Kidney epithelial cell (primary cell): ENCODE measurements around the gene GDF10. TPM values are rescaled to one million over a fixed set of nuclear protein-coding genes. Genes with fewer than 3 reads are reported as not detected.

ENCODE experiments used
- DNase-seq: peaks from one replicate; pipeline ENCODE4 v3.0.0-alpha.2; 2010; ENCODE audit warnings: low read depth
- H3K27me3 ChIP-seq: 2 replicates; pipeline ENCODE4 v1.6.0; 2011; ENCODE audit warnings: low read length; ENCODE audit not compliant: control insufficient read depth, insufficient read depth
- H3K36me3 ChIP-seq: 2 replicates; pipeline ENCODE4 v1.5.1; 2011; ENCODE audit warnings: low read length; ENCODE audit not compliant: control insufficient read depth, insufficient read depth
- H3K4me3 ChIP-seq: 2 replicates; pipeline ENCODE4 v1.5.1; 2011; ENCODE audit warnings: low read depth, mild to moderate bottlenecking, control low read depth, low read length
- CTCF ChIP-seq: IDR thresholded peaks from 2 replicates; pipeline ENCODE4 v1.5.1; 2011; ENCODE audit warnings: mild to moderate bottlenecking, moderate library complexity, low read length, control low read depth, inconsistent platforms; ENCODE audit not compliant: insufficient read depth, poor library complexity, severe bottlenecking
- total RNA-seq: library from RNA; depleted of rRNA; stranded (reverse); fragments of >200 nt; gene quantifications from 2 replicates; pipeline ENCODE4 v1.2.3, GENCODE V29; 2015

GDF10 gene
- total RNA-seq, 1 donor from 2014 or later: not detected

- DNase-seq: no peak
- no peaks in the 10 kb centered on the region for H3K27me3 ChIP-seq
- no peak overlapping the region for H3K4me3 ChIP-seq
- H3K36me3 ChIP-seq: no peaks in the 10 kb centered on the region
- no peak for TF ChIP-seq CTCF
Measured at GRCh38 chr10:47359101-47359500, 59.1 kb downstream of the GDF10 start.

DNA sequence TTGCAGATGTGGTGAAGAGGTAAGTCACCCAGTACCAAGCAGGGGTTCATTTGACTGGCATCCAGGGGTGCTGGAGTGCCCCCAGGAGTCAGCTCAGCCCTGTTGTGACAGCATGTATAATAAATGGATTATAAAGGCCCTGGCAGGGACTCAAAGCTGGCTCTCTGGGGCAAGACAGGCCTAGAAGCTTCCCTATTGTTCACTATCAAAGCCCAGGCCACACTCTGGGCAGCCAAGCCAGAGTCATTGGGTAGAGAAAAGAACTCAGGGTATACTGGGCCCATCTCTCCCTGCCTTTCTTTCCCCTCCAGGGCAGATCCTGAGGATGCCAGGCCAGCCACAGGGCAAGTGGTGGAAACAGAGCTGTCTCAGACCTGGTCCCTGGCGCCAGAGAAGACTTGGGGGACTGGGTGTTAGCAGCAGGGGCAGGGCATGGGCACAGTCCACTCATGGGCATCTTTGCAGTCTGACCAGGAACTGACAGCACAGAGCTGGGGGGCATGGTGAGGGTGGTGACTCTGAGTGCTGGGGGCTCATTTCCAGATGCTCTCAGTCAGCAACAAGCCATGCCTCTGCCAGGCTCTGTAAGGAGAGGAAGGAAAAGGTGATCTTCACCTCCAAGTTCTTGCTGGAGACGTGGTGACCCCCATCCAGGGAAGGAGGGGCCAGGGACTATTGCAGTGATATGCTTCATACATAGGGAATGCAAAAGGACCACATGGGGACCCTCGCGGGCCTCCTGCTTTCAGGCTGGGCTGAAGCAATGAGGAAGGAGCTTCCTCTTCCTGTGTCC is 59.8 kb downstream of the GDF10 start:
- Histone ChIP-seq H3K4me3 (no peak overlapping the region), H3K27me3 (no peaks in the 10 kb centered on the region)
- TF ChIP-seq CTCF: no peak

GRCh38 chr10:47360419-47361040 is 60.5 kb downstream of the GDF10 start:
- no peak for DNase-seq
- no peak overlapping the region for H3K4me3 ChIP-seq
- H3K36me3 ChIP-seq: no peaks in the 10 kb centered on the region
- no peak for TF ChIP-seq CTCF
- H3K27me3 ChIP-seq: no peaks in the 10 kb centered on the region

More for the DNA sequence above, 59.8 kb downstream of the GDF10 start:
- H3K36me3 ChIP-seq: no peaks in the 10 kb centered on the region
- DNase-seq: no peak

DNA sequence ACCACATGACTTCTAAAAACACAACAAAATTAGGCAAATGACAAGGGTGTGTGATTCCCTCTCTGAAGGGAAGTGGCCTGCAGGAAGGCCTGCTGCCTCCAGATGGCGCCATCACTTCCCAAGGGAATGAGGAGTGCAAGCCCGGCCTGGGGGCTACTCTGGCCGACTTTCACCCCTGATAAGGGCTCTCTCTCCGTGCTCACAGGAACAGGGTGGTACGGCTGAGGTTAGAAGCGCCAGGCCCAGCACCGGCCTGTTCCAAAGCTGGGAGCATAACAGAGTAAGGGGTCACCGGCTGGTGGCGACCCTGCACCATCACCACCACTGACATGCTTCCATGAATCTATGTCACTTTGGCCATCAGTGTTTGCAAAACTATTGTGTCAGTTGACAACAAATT is 61.3 kb downstream of the GDF10 start:
- Histone ChIP-seq H3K27me3 (no peaks in the 10 kb centered on the region), H3K36me3 (no peaks in the 10 kb centered on the region), H3K4me3 (no peak overlapping the region)
- TF ChIP-seq CTCF: peak; percentile 87
- no peak for DNase-seq

- TF ChIP-seq CTCF: no peak
- Histone ChIP-seq H3K36me3 (no peaks in the 10 kb centered on the region), H3K27me3 (peaks cover 2% of the 10 kb centered on the region), H3K4me3 (no peak overlapping the region)
- no peak for DNase-seq
Measured at GRCh38 chr10:47362199-47362598, 62.2 kb downstream of the GDF10 start.

Other genes with a start within 250 kb of the GDF10 start
- gene GDF2, start 22.3 kb downstream of the GDF10 start, total RNA-seq: not detected in 2 replicates
- gene RBP3, start 48.2 kb downstream of the GDF10 start, total RNA-seq: not detected in 2 replicates
- gene ZNF488, start 84.1 kb downstream of the GDF10 start, total RNA-seq: 0.29 and 0.68 TPM in 2 replicates
- 2.6 and 4.6 TPM in 2 replicates for gene ANXA8, start 183.9 kb downstream of the GDF10 start, total RNA-seq
- 3.2 and 15.7 TPM in 2 replicates for gene FAM25G, start 191.5 kb downstream of the GDF10 start, total RNA-seq
- gene AGAP9, start 223.4 kb downstream of the GDF10 start, total RNA-seq: 3.6 and 7.2 TPM in 2 replicates